ENCODE measurements around the gene ANTXR2. TPM values are rescaled to one million over a fixed set of nuclear protein-coding genes. Genes with fewer than 3 reads are reported as not detected.
"Not testable (repeated sequence)": the region's sequence is repeated elsewhere in the genome, so short reads cannot be mapped to it uniquely, and the experiment has no call there.

The ANTXR2 gene
- total RNA-seq, 6 donors from 2014 or later = 26.0 to 61.0 (median 37.5) TPM

DNA sequence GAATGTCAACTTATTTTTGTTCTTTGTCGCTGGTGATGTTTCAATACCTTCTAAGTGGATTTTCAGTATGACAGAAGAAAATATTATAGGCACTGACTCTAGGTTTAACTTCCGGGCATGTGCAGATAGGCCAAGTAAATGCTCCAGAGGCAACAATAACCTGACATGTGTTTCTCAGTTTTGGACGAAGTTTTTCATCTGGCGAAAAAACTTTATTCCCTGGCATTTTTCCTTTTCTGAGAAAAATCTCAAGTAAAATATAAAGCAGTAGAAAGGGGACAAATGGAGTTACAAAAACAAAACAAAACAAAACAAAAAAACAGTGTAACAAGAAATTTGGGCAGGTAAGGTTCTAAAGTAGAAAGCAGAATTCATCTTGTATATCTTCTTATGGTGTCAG lies 173.5 kb downstream of the ANTXR2 start:
- ATAC-seq (ENCODE audit: low FRiP score in 2 of 2) (no peak), DNase-seq (no peak)
- Histone ChIP-seq H3K9me3 (no peaks in the 10 kb centered on the region), H3K4me1 (no peaks in the 10 kb centered on the region), H3K4me3 (no peak overlapping the region), H3K36me3 (no peaks in the 10 kb centered on the region), H3K27me3 (no peaks in the 10 kb centered on the region), H3K27ac (no peak overlapping the region)
- TF ChIP-seq, protein P1, sequence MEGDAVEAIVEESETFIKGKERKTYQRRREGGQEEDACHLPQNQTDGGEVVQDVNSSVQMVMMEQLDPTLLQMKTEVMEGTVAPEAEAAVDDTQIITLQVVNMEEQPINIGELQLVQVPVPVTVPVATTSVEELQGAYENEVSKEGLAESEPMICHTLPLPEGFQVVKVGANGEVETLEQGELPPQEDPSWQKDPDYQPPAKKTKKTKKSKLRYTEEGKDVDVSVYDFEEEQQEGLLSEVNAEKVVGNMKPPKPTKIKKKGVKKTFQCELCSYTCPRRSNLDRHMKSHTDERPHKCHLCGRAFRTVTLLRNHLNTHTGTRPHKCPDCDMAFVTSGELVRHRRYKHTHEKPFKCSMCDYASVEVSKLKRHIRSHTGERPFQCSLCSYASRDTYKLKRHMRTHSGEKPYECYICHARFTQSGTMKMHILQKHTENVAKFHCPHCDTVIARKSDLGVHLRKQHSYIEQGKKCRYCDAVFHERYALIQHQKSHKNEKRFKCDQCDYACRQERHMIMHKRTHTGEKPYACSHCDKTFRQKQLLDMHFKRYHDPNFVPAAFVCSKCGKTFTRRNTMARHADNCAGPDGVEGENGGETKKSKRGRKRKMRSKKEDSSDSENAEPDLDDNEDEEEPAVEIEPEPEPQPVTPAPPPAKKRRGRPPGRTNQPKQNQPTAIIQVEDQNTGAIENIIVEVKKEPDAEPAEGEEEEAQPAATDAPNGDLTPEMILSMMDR (IDR thresholded peaks at IDR 0.05) = no peak
- no peak for TF ChIP-seq POLR2A (IDR thresholded peaks at IDR 0.05)
- TF ChIP-seq EP300 (IDR thresholded peaks at IDR 0.05) = no peak
- no peak for TF ChIP-seq POLR2AphosphoS5 (IDR thresholded peaks at IDR 0.05)
- WGBS, 2 donors = 95% methylated on average over 4 of the region's 4 CpGs

DNA sequence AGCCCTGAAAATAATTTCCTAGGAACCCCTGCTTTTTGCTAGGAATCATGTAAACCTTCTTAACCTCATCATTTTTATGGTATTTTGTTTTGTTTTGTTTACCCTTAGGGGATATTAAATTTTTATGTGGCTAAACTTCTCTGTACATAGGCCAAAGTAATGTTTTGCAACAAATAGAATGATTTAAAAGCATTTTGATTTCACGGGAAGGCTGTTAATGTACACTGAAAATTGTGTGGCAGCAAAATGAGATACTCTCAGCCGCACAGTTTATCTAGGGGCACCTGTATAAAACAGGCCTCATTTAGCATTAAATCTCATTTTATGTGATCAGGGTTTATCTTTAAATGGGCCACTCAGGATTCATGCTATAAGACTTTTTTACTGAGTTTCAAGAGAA lies 175.0 kb downstream of the ANTXR2 start:
- TF ChIP-seq EP300 (IDR thresholded peaks at IDR 0.05) (no peak), POLR2AphosphoS5 (IDR thresholded peaks at IDR 0.05) (no peak), POLR2A (IDR thresholded peaks at IDR 0.05) (no peak)
- TF ChIP-seq, protein P1 (IDR thresholded peaks at IDR 0.05) = no peak
- DNase-seq (no peak), ATAC-seq (ENCODE audit: low FRiP score in 2 of 2) (no peak)
- WGBS, 2 donors = 84 to 95% methylated on average over 2 of the region's 2 CpGs
- no peaks in the 10 kb centered on the region for H3K9me3 ChIP-seq
- no peaks in the 10 kb centered on the region for H3K4me1 ChIP-seq
- no peak overlapping the region for H3K27ac ChIP-seq
- no peaks in the 10 kb centered on the region for H3K27me3 ChIP-seq
- no peak overlapping the region for H3K4me3 ChIP-seq
- H3K36me3 ChIP-seq = no peaks in the 10 kb centered on the region

GRCh38 chr4:79897174-79897573 lies 175.9 kb downstream of the ANTXR2 start:
- Histone ChIP-seq H3K4me3 (no peak overlapping the region), H3K4me1 (no peaks in the 10 kb centered on the region), H3K27me3 (no peaks in the 10 kb centered on the region), H3K36me3 (no peaks in the 10 kb centered on the region), H3K27ac (no peak overlapping the region), H3K9me3 (no peaks in the 10 kb centered on the region)
- TF ChIP-seq, protein P1 (IDR thresholded peaks at IDR 0.05) = no peak
- TF ChIP-seq POLR2AphosphoS5 (IDR thresholded peaks at IDR 0.05) (no peak), EP300 (IDR thresholded peaks at IDR 0.05) (no peak), POLR2A (IDR thresholded peaks at IDR 0.05) (no peak)
- no peak for DNase-seq
- ATAC-seq (ENCODE audit: low FRiP score in 2 of 2) = no peak
- WGBS, 2 donors = 61 to 70% methylated on average over 3 of the region's 3 CpGs

GRCh38 chr4:79893456-79893855 lies 179.6 kb downstream of the ANTXR2 start:
- Histone ChIP-seq H3K9me3 (no peaks in the 10 kb centered on the region), H3K27ac (no peak overlapping the region), H3K27me3 (no peaks in the 10 kb centered on the region), H3K4me1 (no peaks in the 10 kb centered on the region), H3K4me3 (no peak overlapping the region), H3K36me3 (no peaks in the 10 kb centered on the region)
- TF ChIP-seq POLR2AphosphoS5 (IDR thresholded peaks at IDR 0.05) (no peak), POLR2A (IDR thresholded peaks at IDR 0.05) (no peak), EP300 (IDR thresholded peaks at IDR 0.05) (no peak)
- TF ChIP-seq, protein P1 (IDR thresholded peaks at IDR 0.05) = no peak
- no peak for ATAC-seq (ENCODE audit: low FRiP score in 2 of 2)
- no peak for DNase-seq
- WGBS, 2 donors = 77 to 82% methylated on average over 2 of the region's 2 CpGs

DNA sequence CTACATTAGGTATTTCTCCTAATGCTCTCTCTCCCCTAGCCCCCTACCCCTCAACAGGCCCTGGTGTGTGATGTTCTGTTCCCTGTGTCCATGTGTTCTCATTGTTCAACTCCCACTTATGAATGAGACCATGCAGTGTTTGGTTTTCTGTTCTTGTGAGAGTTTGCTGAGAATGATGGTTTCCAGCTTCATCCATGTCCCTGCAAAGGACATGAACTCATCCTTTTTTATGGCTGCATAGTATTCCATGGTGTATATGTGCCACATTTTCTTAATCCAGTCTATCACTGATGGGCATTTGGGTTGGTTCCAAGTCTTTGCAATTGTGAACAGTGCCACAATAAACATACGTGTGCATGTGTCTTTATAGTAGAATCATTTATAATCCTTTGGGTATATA lies 184.0 kb downstream of the ANTXR2 start:
- not testable (repeated sequence) for H3K4me3 ChIP-seq; H3K27ac ChIP-seq; DNase-seq; H3K36me3 ChIP-seq; H3K9me3 ChIP-seq; H3K27me3 ChIP-seq; ATAC-seq (ENCODE audit: low FRiP score in 2 of 2); H3K4me1 ChIP-seq
- WGBS, 2 donors = 88 to 89% methylated on average over 1 of the region's 1 CpG
